GM12872 (cell line): Measurements from ENCODE around the gene PDE11A.

Experiments
- CTCF ChIP-seq: IDR thresholded peaks from 3 replicates; pipeline ENCODE4 v1.5.1; 2011; ENCODE audit warnings: low read depth, mild to moderate bottlenecking, low read length, moderate library complexity; ENCODE audit not compliant: insufficient read depth

Gene PDE11A

GRCh38 chr2:177682836-177683660 lies 389.5 kb downstream of the PDE11A start:
- no peak for TF ChIP-seq CTCF

GRCh38 chr2:177682006-177682405 lies 390.6 kb downstream of the PDE11A start:
- TF ChIP-seq CTCF, result no peak

DNA sequence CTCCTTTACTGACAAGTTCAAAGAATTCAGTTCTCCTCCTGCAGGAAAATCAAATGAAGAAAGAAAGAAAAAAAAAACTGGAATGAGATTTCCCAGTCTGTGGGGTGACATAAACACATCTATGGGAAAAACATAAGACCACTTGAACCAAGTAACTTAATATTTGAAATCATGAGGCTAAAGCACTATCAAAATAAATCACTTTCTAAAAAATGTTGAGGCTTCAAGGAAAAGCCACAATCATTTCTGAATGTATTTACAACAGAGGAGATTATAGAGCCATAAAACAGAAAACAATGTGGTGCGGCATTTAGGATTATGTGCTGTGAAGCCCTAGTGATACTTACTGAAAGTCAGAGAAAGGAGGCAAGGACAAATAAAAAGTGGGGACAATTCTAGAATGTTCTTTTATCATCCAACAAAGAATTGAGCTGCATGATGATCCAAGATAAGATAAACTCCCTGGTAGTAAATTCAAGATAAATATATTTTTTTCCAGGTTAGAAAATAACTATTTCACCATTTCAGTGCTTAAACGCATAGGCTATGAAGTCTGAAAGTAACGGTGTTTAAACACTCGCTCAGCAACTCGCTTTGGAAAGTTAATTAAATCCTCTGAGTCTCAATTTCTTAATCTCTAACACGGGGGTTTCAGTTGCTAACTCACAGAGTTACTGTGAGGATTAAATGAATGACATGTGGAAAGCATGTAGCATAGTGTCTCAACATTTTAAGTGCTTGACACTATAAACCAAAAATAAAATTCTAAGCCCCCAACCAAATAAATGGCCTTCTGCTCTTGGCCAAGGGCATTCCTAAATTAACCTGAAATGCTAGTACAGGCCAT lies 391.5 kb downstream of the PDE11A start:
- TF ChIP-seq CTCF, result no peak

DNA sequence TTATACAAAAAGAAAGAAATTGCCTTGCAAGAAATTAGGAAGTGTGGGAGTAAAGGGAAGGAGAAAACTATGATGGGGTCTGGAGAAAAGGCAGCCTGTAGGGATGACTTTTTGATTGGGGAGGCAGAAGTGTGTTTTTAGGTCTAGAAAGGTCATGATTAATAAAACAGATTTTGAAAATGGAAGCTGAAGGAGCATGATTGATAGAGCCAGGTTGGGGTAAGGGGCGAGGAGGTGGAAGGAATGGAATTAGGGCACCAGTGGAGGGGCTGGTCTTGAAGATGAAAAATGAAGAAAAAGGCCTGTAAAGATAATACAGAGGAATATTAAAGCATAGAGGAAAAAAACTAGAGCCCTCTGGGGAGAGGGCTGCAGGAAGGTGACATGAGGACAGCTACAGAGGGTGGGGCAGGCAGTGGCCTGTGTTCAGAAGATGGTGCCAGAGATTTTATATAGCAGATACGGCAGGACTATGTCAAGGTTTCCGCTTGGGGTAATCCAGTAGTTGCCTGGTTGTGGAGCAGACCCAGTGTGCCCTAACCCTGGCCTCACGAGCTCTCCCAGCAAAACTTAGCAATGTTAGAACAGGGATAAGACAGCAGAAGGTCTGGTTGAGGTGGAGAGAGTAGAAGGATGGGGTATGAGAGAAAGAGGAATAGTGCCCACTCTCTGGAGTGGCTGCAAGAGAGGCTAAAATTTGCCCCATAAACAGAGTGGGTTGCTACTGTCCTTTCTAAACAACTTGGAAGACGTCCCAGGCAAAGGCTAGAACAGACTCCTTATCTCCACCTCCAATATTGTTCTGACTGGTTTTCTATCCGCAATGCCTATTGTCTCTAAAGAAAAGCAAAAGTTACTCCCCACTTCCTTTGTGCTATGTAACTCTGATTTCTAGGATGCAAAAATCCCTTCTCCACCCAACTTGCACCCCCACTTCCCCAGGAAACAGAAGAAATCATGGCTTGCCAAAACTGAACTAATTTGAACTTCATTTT lies 392.7 kb downstream of the PDE11A start:
- TF ChIP-seq CTCF, result no peak

- no peak for TF ChIP-seq CTCF
Observed at GRCh38 chr2:177678939-177679338, 393.6 kb downstream of the PDE11A start.

DNA sequence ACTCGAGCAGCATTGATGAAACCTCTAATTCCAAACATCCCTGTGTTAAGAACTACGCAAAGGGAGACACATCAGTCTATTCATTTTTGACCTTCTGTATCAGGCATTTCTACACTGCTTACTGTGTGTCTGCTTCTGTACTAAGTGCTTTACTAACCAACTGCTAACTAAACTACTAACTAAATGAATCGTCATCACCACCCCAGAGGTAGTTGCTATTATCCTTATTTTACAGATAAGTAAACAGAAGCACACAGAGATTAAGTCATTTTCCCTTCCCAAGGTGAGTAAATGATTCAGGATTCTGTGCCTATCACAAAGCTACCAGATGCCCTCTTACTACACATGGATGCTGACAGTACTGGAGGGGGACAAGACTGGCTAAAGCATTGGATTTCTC lies 395.9 kb downstream of the PDE11A start:
- no peak for TF ChIP-seq CTCF
